ENCODE results near the gene TAS2R19. TPM values are rescaled to one million over a fixed set of nuclear protein-coding genes. Genes with fewer than 3 reads are reported as not detected.

TAS2R19 gene
- total RNA-seq, 1 donor from 2014 or later = 2.2 TPM

GRCh38 chr12:10974965-10975364, 47.5 kb downstream of the TAS2R19 start:
- H3K4me1 ChIP-seq (ENCODE audit: insufficient read depth, low read length) = no peaks in the 10 kb centered on the region
- no peak overlapping the region for H3K4me2 ChIP-seq (ENCODE audit: low read length)
- TF ChIP-seq CTCF (IDR thresholded peaks at IDR 0.05; ENCODE audit: insufficient read depth, low read depth, low read length) = no peak
- no peak for TF ChIP-seq EZH2 (IDR thresholded peaks at IDR 0.05; ENCODE audit: insufficient read depth, low read length)
- Mint-ChIP-seq H3K9me3 (ENCODE audit: unreplicated experiment) (no peaks in the 10 kb centered on the region), H3K27ac (ENCODE audit: unreplicated experiment) (no peak overlapping the region), H3K36me3 (ENCODE audit: low read depth, unreplicated experiment) (no peaks in the 10 kb centered on the region), H3K4me1 (ENCODE audit: low read depth, unreplicated experiment) (no peaks in the 10 kb centered on the region), H3K4me3 (ENCODE audit: unreplicated experiment) (no peak overlapping the region), H3K27me3 (ENCODE audit: low read depth, unreplicated experiment) (no peaks in the 10 kb centered on the region)
- H3K27ac ChIP-seq (ENCODE audit: low read depth, low read length) = no peak overlapping the region
- no peak for FAIRE-seq
- no peak overlapping the region for H3K9ac ChIP-seq (ENCODE audit: low read length)
- no peaks in the 10 kb centered on the region for H3K27me3 ChIP-seq (ENCODE audit: insufficient read depth, low read length)
- no peaks in the 10 kb centered on the region for H4K20me1 ChIP-seq (ENCODE audit: insufficient read depth, low read length)
- no peaks in the 10 kb centered on the region for H3K79me2 ChIP-seq (ENCODE audit: insufficient read depth, low read length)
- no peaks in the 10 kb centered on the region for H3K36me3 ChIP-seq (ENCODE audit: insufficient read depth, low read length)
- no peak overlapping the region for H2AFZ ChIP-seq (ENCODE audit: low read depth, low read length)
- no peaks in the 10 kb centered on the region for H3K9me3 ChIP-seq (ENCODE audit: insufficient read depth, low read depth, low read length)
- no peak for DNase-seq (ENCODE audit: low read depth)
- H3K4me3 ChIP-seq (ENCODE audit: insufficient read depth, low read depth, low read length) = no peak overlapping the region

Other genes with a start within 250 kb of the TAS2R19 start
- not detected in 2 replicates for gene TAS2R7, start 220.0 kb downstream of the TAS2R19 start, total RNA-seq
- not detected in 2 replicates for gene TAS2R8, start 215.3 kb downstream of the TAS2R19 start, total RNA-seq
- not detected in 2 replicates for gene TAS2R9, start 212.5 kb downstream of the TAS2R19 start, total RNA-seq
- 0.27 and 0.29 TPM in 2 replicates for gene TAS2R10, start 196.3 kb downstream of the TAS2R19 start, total RNA-seq
- 1.1 and 2.2 TPM in 2 replicates for gene PRR4, start 173.1 kb downstream of the TAS2R19 start, total RNA-seq
- gene PRH1, start 138.4 kb downstream of the TAS2R19 start, total RNA-seq = 7.9 and 10.6 TPM in 2 replicates
- gene TAS2R13, start 113.1 kb downstream of the TAS2R19 start, total RNA-seq = 0.34 and 0.43 TPM in 2 replicates
- gene PRH2, start 93.4 kb downstream of the TAS2R19 start, total RNA-seq = not detected in 2 replicates
- gene TAS2R14, start 83.4 kb downstream of the TAS2R19 start, total RNA-seq = 1.7 and 2.0 TPM in 2 replicates
- gene TAS2R50, start 35.7 kb downstream of the TAS2R19 start, total RNA-seq = 0.60 and 1.2 TPM in 2 replicates
- 0.57 and 0.99 TPM in 2 replicates for gene TAS2R20, start 24.3 kb downstream of the TAS2R19 start, total RNA-seq
- gene TAS2R31, start 8.8 kb upstream of the TAS2R19 start, total RNA-seq = 2.2 TPM in 2 replicates
- 0.57 and 0.96 TPM in 2 replicates for gene TAS2R46, start 39.7 kb upstream of the TAS2R19 start, total RNA-seq
- gene TAS2R43, start 69.7 kb upstream of the TAS2R19 start, total RNA-seq = 0.52 and 0.58 TPM in 2 replicates
- gene TAS2R30, start 112.0 kb upstream of the TAS2R19 start, total RNA-seq = 1.3 and 1.7 TPM in 2 replicates
- 16.3 and 16.6 TPM in 2 replicates for gene SMIM10L1, start 148.6 kb upstream of the TAS2R19 start, total RNA-seq
- not detected in 2 replicates for gene TAS2R42, start 164.3 kb upstream of the TAS2R19 start, total RNA-seq
- not detected in 2 replicates for gene PRB3, start 247.1 kb upstream of the TAS2R19 start, total RNA-seq

All from astrocyte (in vitro differentiated cells and primary cell).